SK-N-SH (cell line): ENCODE results near the gene RPL39.

ENCODE experiments used
- USF2 ChIP-seq: fragments of 150-350 bp; IDR thresholded peaks from 2 replicates; pipeline ENCODE4 v1.6.1; 2017; ENCODE audit warnings: antibody characterized with exemption, low read length, low read depth, borderline replicate concordance
- TF ChIP-seq, protein P1 (sequence below): fragments of 200-600 bp; sonication (generic); IDR thresholded peaks from 2 replicates; pipeline ENCODE4 v1.6.1; 2017; ENCODE audit warnings: antibody characterized with exemption, mild to moderate bottlenecking, moderate library complexity

DNA sequence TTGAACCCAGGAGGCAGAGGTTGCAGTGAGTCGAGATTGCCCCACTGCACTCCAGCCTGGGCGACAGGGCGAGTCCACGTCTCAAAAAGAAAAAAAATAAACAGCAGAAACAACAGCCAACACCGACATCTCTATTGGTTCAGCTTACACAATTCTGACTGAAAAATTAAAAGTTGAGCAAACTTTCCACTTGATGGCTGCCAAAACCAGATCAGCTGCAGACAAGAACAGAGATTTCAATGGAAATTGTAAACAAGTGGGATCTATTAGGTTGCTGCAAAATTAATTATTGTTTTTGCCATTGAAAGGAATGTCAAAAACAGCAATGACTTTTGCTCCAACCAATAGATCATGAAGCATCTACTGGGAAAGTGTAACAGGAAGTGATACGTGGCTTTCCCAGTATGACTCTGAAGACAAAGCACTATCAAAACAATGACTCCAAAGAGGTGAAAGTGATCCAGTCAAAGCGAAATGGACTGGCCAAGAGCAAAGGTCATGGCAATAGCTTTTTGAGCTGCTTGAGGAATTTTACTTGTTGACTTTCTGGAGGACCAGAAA, 35.0 kb upstream of the RPL39 start:
- TF ChIP-seq, protein P1, sequence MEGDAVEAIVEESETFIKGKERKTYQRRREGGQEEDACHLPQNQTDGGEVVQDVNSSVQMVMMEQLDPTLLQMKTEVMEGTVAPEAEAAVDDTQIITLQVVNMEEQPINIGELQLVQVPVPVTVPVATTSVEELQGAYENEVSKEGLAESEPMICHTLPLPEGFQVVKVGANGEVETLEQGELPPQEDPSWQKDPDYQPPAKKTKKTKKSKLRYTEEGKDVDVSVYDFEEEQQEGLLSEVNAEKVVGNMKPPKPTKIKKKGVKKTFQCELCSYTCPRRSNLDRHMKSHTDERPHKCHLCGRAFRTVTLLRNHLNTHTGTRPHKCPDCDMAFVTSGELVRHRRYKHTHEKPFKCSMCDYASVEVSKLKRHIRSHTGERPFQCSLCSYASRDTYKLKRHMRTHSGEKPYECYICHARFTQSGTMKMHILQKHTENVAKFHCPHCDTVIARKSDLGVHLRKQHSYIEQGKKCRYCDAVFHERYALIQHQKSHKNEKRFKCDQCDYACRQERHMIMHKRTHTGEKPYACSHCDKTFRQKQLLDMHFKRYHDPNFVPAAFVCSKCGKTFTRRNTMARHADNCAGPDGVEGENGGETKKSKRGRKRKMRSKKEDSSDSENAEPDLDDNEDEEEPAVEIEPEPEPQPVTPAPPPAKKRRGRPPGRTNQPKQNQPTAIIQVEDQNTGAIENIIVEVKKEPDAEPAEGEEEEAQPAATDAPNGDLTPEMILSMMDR = no peak
- TF ChIP-seq USF2 = no peak
